Left kidney (tissue), 2 donors: ENCODE results near the gene MAP3K20. TPM values are rescaled to one million over a fixed set of nuclear protein-coding genes. Genes with fewer than 3 reads are reported as not detected.
"Not testable (repeated sequence)": the region's sequence is repeated elsewhere in the genome, so short reads cannot be mapped to it uniquely, and the experiment has no call there.

Experiments used
- DNase-seq: peaks from one replicate; pipeline ENCODE4 v3.0.0-alpha.2; 2013
- polyA plus RNA-seq: library from polyadenylated mRNA; unstranded; fragments of 120-200 nt; gene quantifications from one replicate; pipeline ENCODE4 v1.2.1, GENCODE V29; 2013; ENCODE audit not compliant: insufficient read length

Gene MAP3K20
- polyA plus RNA-seq, 1 donor, result 29.3 TPM

- DNase-seq, result no peak
Measured at GRCh38 chr2:173231465-173231864, 155.8 kb downstream of the MAP3K20 start.

- no peak for DNase-seq
Measured at GRCh38 chr2:173232956-173233744, 157.5 kb downstream of the MAP3K20 start.

- no peak for DNase-seq
Measured at GRCh38 chr2:173235947-173236803, 160.5 kb downstream of the MAP3K20 start.

- DNase-seq, result no peak
Measured at GRCh38 chr2:173238385-173238784, 162.7 kb downstream of the MAP3K20 start.

GRCh38 chr2:173238831-173239230 lies 163.2 kb downstream of the MAP3K20 start:
- no peak for DNase-seq

GRCh38 chr2:173239644-173240043 lies 164.0 kb downstream of the MAP3K20 start:
- DNase-seq, result no peak

- DNase-seq, result no peak
Measured at GRCh38 chr2:173240083-173240482, 164.4 kb downstream of the MAP3K20 start.

- no peak for DNase-seq
Measured at GRCh38 chr2:173241643-173242042, 166.0 kb downstream of the MAP3K20 start.

- no peak for DNase-seq
Measured at GRCh38 chr2:173247156-173247555, 171.5 kb downstream of the MAP3K20 start.

- DNase-seq, result no peak
Measured at GRCh38 chr2:173248381-173248780, 172.7 kb downstream of the MAP3K20 start.

- DNase-seq, result no peak
Measured at GRCh38 chr2:173249661-173250641, 174.3 kb downstream of the MAP3K20 start.

GRCh38 chr2:173251225-173251624 lies 175.6 kb downstream of the MAP3K20 start:
- no peak for DNase-seq

GRCh38 chr2:173252581-173252980 lies 176.9 kb downstream of the MAP3K20 start:
- no peak for DNase-seq

- DNase-seq, result no peak
Measured at GRCh38 chr2:173254659-173255058, 179.0 kb downstream of the MAP3K20 start.

GRCh38 chr2:173258701-173259100 lies 183.1 kb downstream of the MAP3K20 start:
- DNase-seq, result no peak

GRCh38 chr2:173262356-173262755 lies 186.7 kb downstream of the MAP3K20 start:
- DNase-seq, result not testable (repeated sequence)

GRCh38 chr2:173264151-173264550 lies 188.5 kb downstream of the MAP3K20 start:
- DNase-seq, result no peak

- DNase-seq, result peak; percentile 21
Measured at GRCh38 chr2:173264603-173265366, 189.1 kb downstream of the MAP3K20 start.

GRCh38 chr2:173271135-173271534 lies 195.5 kb downstream of the MAP3K20 start:
- no peak for DNase-seq

GRCh38 chr2:173271825-173272224 lies 196.2 kb downstream of the MAP3K20 start:
- DNase-seq, result no peak

GRCh38 chr2:173272849-173273248 lies 197.2 kb downstream of the MAP3K20 start:
- DNase-seq, result no peak
